Mucosa of descending colon (tissue), 3 donors: ENCODE measurements around the gene ACVRL1. TPM values are rescaled to one million over a fixed set of nuclear protein-coding genes. Genes with fewer than 3 reads are reported as not detected.

Experiments used
- ATAC-seq: fragments of 200-7000 bp; cut with Tn5 transposase; one replicate; pipeline ENCODE4 v1.9.1; 2020; ENCODE audit warnings: mild to moderate bottlenecking, moderate library complexity
- DNase-seq, 3 donors: peaks; one replicate each; pipeline ENCODE4 v3.0.0-alpha.2; 2020
- H3K36me3 ChIP-seq: fragments of 200-600 bp; one replicate; pipeline ENCODE4 v1.8.0; 2021; ENCODE audit warnings: low read depth, mild to moderate bottlenecking
- H3K4me1 ChIP-seq: fragments of 200-600 bp; one replicate; pipeline ENCODE4 v1.8.0; 2021; ENCODE audit warnings: low read depth, mild to moderate bottlenecking
- H3K4me3 ChIP-seq: fragments of 200-600 bp; one replicate; pipeline ENCODE4 v1.8.0; 2021; ENCODE audit warnings: mild to moderate bottlenecking
- H3K9me3 ChIP-seq: fragments of 200-600 bp; one replicate; pipeline ENCODE4 v1.8.0; 2021; ENCODE audit warnings: mild to moderate bottlenecking
- CTCF ChIP-seq: fragments of 200-600 bp; IDR thresholded peaks from one replicate; pipeline ENCODE4 v1.8.0; 2022; ENCODE audit warnings: antibody characterized with exemption, mild to moderate bottlenecking
- intact Hi-C, 2 donors: fragments of 100-400 bp; cut with DNase I in 1 of 2; cut with micrococcal nuclease in 1 of 2; formaldehyde crosslinking; loops; one replicate each; pipeline versions ENCODE4 v1.11.0 to v1.11.1; 2022; cut with DNase I, micrococcal nuclease
- total RNA-seq, 3 donors: library from RNA; stranded (reverse); fragmentation: NEBNext Ultra II Directional in 2 of 3; extraction: Animal tissue kit (Norgen Biotek cat#: 25700) in 2 of 3; gene quantifications; one replicate each; pipeline versions ENCODE4 v1.2.1 to v1.2.4, GENCODE V29; 2021 to 2023
- donor health status: DM: no; HTN: no; CAD: no; lungs with moderate emphysema.
- donor health status: DM: no; HTN: no; CAD: no.
- donor health status: DM: no; HTN: yes; CAD: no.

ACVRL1 gene
- total RNA-seq, 3 donors from 2014 or later, result 132 to 261 (median 247) TPM

DNA sequence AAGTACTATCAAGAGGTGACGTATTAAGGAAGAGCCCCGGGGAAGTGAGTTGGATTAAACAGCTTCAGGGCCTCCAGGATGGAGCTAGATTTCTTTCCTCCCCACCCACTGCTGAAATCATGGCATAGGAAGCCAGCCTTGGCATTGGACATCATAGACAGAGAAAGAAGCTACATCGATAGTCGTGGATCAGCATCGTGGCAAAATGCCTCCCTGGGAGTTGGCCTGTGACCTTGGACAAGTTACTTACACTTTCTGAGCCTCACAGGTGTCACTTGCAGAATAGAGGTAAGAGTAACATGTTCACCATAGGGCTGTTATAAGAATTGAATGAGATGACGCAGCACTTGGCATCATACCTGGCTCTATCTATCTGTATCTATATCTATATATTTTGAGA is 13.5 kb upstream of the ACVRL1 start:
- no peak for ATAC-seq
- Histone ChIP-seq H3K4me3 (no peak overlapping the region), H3K4me1 (peaks cover 12% of the 10 kb centered on the region), H3K36me3 (no peaks in the 10 kb centered on the region), H3K9me3 (no peaks in the 10 kb centered on the region)
- no peak for DNase-seq
- intact Hi-C loops, result loop anchor here in 1 of 2 donors (10.0 kb wide), 1 partner anchor 81 kb away; no protein-coding TSS in a partner anchor
- no peak for TF ChIP-seq CTCF

DNA sequence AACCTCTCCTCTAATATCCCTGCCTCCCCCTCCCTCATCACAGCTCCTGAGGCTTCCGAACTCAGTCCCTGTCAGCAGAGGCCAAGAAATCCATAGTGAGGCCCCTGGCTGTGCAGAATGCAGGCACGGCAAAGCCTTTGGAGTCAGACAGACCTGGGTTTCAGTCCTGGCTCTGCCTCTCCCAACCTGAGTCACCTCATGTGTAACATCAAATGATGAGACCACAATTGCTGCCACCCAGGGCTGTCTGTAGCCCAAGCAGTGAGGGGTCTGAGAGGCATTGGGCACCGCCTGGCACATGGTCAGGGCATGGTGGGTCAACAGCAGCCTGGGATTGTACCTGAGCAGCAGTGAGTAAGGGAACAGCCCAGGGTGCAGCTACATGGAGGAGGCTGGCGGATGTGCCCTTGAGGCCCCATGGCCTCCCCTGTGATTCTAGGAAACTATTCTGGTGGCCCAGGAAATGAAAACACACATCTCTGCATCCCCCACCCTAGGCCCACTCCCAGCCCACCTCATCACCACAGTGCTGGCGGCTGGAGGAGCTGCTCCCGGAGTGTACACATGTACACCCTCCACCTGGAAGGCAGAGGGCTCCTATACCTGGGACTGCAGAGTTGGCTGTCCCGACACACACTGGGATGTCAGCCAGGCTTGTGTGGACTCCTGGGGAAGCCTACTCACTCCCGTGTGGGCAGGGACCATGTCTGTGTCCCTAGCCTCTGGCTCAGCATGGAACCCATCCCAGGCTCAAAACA is 11.7 kb upstream of the ACVRL1 start:
- DNase-seq, result no peak
- intact Hi-C loops, result loop anchor here in 1 of 2 donors (10.0 kb wide), 1 partner anchor 79 kb away; no protein-coding TSS in a partner anchor
- Histone ChIP-seq H3K36me3 (no peaks in the 10 kb centered on the region), H3K4me1 (peaks cover 13% of the 10 kb centered on the region), H3K4me3 (no peak overlapping the region), H3K9me3 (no peaks in the 10 kb centered on the region)
- ATAC-seq, result peak; percentile 9
- no peak for TF ChIP-seq CTCF

- Histone ChIP-seq H3K4me1 (peaks cover 18% of the 10 kb centered on the region), H3K9me3 (no peaks in the 10 kb centered on the region), H3K36me3 (no peaks in the 10 kb centered on the region), H3K4me3 (no peak overlapping the region)
- intact Hi-C loops, result loop anchor here in 1 of 2 donors (10.0 kb wide), 1 partner anchor 79 kb away; no protein-coding TSS in a partner anchor
- DNase-seq (no peak), ATAC-seq (no peak)
- TF ChIP-seq CTCF, result no peak
Observed at GRCh38 chr12:51896236-51896635, 11.1 kb upstream of the ACVRL1 start.

GRCh38 chr12:51897181-51897580 is 10.1 kb upstream of the ACVRL1 start:
- ATAC-seq, result no peak
- Histone ChIP-seq H3K36me3 (no peaks in the 10 kb centered on the region), H3K4me1 (peaks cover 22% of the 10 kb centered on the region), H3K9me3 (no peaks in the 10 kb centered on the region), H3K4me3 (no peak overlapping the region)
- no peak for DNase-seq
- TF ChIP-seq CTCF, result no peak
- intact Hi-C loops, result loop anchor here in 1 of 2 donors (10.0 kb wide), 1 partner anchor 78 kb away; no protein-coding TSS in a partner anchor

- no peak for DNase-seq
- H3K4me3 ChIP-seq, result no peak overlapping the region
- TF ChIP-seq CTCF, result no peak
- no peaks in the 10 kb centered on the region for H3K36me3 ChIP-seq
- H3K4me1 ChIP-seq, result peaks cover 22% of the 10 kb centered on the region
- no peaks in the 10 kb centered on the region for H3K9me3 ChIP-seq
- peak; percentile 57 for ATAC-seq
- intact Hi-C loops, result loop anchor here in 1 of 2 donors (10.0 kb wide), 1 partner anchor 76 kb away; no protein-coding TSS in a partner anchor
Observed at GRCh38 chr12:51898506-51898905, 8.8 kb upstream of the ACVRL1 start.
